ENCODE results near the gene ZSCAN10. TPM values are rescaled to one million over a fixed set of nuclear protein-coding genes. Genes with fewer than 3 reads are reported as not detected.

The ZSCAN10 gene
- total and polyA plus RNA-seq, 2 of the 13 experiments (the other 11 are each of a cell fraction or from before 2014, with no cell fraction given), result not detected

GRCh38 chr16:3065069-3065741 lies 33.9 kb downstream of the ZSCAN10 start, which contains the start of gene IL32 (continued):
- TF ChIP-seq ZNF326 (CRISPR knock-in tag; IDR thresholded peaks at IDR 0.05; ENCODE audit: borderline replicate concordance), result no peak
- TF ChIP-seq PHF8 (CRISPR knock-in tag; IDR thresholded peaks at IDR 0.05), result peak; percentile 53; the same call in 1 of the 2 replicates
- TF ChIP-seq ZBTB39 (CRISPR knock-in tag; IDR thresholded peaks at IDR 0.05), result peak; percentile 43; the same call in 1 of the 2 replicates
- TF ChIP-seq PRDM10 (CRISPR knock-in tag; IDR thresholded peaks at IDR 0.05; ENCODE audit: low read depth), result peak; percentile 55; the same call in 1 of the 2 replicates
- TF ChIP-seq ZKSCAN8 (CRISPR knock-in tag; IDR thresholded peaks at IDR 0.05; ENCODE audit: borderline replicate concordance), result no peak
- no peak for TF ChIP-seq SALL2 (CRISPR knock-in tag; IDR thresholded peaks at IDR 0.05)
- TF ChIP-seq SPEN (CRISPR knock-in tag; IDR thresholded peaks at IDR 0.05; ENCODE audit: low read depth), result peak; percentile 87
- TF ChIP-seq MAZ (IDR thresholded peaks at IDR 0.05; ENCODE audit: borderline replicate concordance, low read depth, low read length), result peak; percentile 38; the same call in 1 of the 2 replicates
- peak; percentile 75 for TF ChIP-seq MAZ (CRISPR knock-in tag; IDR thresholded peaks at IDR 0.05; ENCODE audit: low read depth)
- TF ChIP-seq ZNF530 (CRISPR knock-in tag; IDR thresholded peaks at IDR 0.05; ENCODE audit: low read depth), result peak; percentile 74; the same call in 1 of the 2 replicates
- peak; percentile 23; the same call in 1 of the 2 replicates for TF ChIP-seq ZNF335 (CRISPR knock-in tag; IDR thresholded peaks at IDR 0.05)
- peak; percentile 53; the same call in 1 of the 2 replicates for TF ChIP-seq CEBPG (CRISPR knock-in tag; IDR thresholded peaks at IDR 0.05)
- TF ChIP-seq ETS1 (CRISPR knock-in tag; IDR thresholded peaks at IDR 0.05), result no peak
- TF ChIP-seq UBTF (CRISPR knock-in tag; IDR thresholded peaks at IDR 0.05), result 0 out of 2 replicates have a peak, but pooled peaks have one; percentile 12
- TF ChIP-seq SP140L (CRISPR knock-in tag; IDR thresholded peaks at IDR 0.05; ENCODE audit: borderline replicate concordance), result no peak
- TF ChIP-seq STAT6 (CRISPR knock-in tag; IDR thresholded peaks at IDR 0.05; ENCODE audit: borderline replicate concordance), result peak; percentile 54; the same call in 1 of the 2 replicates
